Ishikawa (cell line): ENCODE data around the gene FAM53B.

Experiments used
- CEBPB ChIP-seq: IDR thresholded peaks from 2 replicates; pipeline ENCODE4 v1.6.1; 2012
- CREB1 ChIP-seq: IDR thresholded peaks from 2 replicates; pipeline ENCODE4 v1.6.1; 2012; ENCODE audit warnings: low read depth
- EGR1 ChIP-seq: IDR thresholded peaks from 2 replicates; pipeline ENCODE4 v1.6.1; 2012
- EP300 ChIP-seq: IDR thresholded peaks from 2 replicates; pipeline ENCODE4 v1.6.1; 2012; ENCODE audit warnings: borderline replicate concordance
- FOXM1 ChIP-seq: IDR thresholded peaks from 2 replicates; pipeline ENCODE4 v1.6.1; 2012; ENCODE audit warnings: low read depth, borderline replicate concordance
- NFIC ChIP-seq: IDR thresholded peaks from 2 replicates; pipeline ENCODE4 v1.6.1; 2012
- RAD21 ChIP-seq: IDR thresholded peaks from 2 replicates; pipeline ENCODE4 v1.6.1; 2012; ENCODE audit warnings: low read depth
- TAF1 ChIP-seq: IDR thresholded peaks from 2 replicates; pipeline ENCODE4 v1.6.1; 2012; ENCODE audit warnings: low read depth, mild to moderate bottlenecking
- TCF12 ChIP-seq: IDR thresholded peaks from 2 replicates; pipeline ENCODE4 v1.6.1; 2012; ENCODE audit warnings: low read depth
- TEAD4 ChIP-seq: IDR thresholded peaks from 2 replicates; pipeline ENCODE4 v1.6.1; 2012
- YY1 ChIP-seq: IDR thresholded peaks from 2 replicates; pipeline ENCODE4 v1.6.1; 2012; ENCODE audit warnings: low read depth
- ZBTB7A ChIP-seq: IDR thresholded peaks from 2 replicates; pipeline ENCODE4 v1.6.1; 2012; ENCODE audit warnings: low read depth
- TF ChIP-seq, protein P1 (sequence below): IDR thresholded peaks from 2 replicates; pipeline ENCODE4 v1.6.1; 2012; ENCODE audit warnings: low read depth, mild to moderate bottlenecking
- TF ChIP-seq, protein P2 (sequence below): IDR thresholded peaks from 2 replicates; pipeline ENCODE4 v1.6.1; 2012
- TF ChIP-seq, protein P3 (sequence below): IDR thresholded peaks from 2 replicates; pipeline ENCODE4 v1.6.1; 2012

The FAM53B gene

GRCh38 chr10:124596116-124596785 is 147.9 kb downstream of the FAM53B start:
- TF ChIP-seq ZBTB7A (no peak), FOXM1 (no peak), RAD21 (no peak), YY1 (no peak), TEAD4 (no peak), EGR1 (no peak), TAF1 (no peak), TCF12 (no peak), CREB1 (no peak)
- TF ChIP-seq, protein P1, sequence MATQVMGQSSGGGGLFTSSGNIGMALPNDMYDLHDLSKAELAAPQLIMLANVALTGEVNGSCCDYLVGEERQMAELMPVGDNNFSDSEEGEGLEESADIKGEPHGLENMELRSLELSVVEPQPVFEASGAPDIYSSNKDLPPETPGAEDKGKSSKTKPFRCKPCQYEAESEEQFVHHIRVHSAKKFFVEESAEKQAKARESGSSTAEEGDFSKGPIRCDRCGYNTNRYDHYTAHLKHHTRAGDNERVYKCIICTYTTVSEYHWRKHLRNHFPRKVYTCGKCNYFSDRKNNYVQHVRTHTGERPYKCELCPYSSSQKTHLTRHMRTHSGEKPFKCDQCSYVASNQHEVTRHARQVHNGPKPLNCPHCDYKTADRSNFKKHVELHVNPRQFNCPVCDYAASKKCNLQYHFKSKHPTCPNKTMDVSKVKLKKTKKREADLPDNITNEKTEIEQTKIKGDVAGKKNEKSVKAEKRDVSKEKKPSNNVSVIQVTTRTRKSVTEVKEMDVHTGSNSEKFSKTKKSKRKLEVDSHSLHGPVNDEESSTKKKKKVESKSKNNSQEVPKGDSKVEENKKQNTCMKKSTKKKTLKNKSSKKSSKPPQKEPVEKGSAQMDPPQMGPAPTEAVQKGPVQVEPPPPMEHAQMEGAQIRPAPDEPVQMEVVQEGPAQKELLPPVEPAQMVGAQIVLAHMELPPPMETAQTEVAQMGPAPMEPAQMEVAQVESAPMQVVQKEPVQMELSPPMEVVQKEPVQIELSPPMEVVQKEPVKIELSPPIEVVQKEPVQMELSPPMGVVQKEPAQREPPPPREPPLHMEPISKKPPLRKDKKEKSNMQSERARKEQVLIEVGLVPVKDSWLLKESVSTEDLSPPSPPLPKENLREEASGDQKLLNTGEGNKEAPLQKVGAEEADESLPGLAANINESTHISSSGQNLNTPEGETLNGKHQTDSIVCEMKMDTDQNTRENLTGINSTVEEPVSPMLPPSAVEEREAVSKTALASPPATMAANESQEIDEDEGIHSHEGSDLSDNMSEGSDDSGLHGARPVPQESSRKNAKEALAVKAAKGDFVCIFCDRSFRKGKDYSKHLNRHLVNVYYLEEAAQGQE: no peak

DNA sequence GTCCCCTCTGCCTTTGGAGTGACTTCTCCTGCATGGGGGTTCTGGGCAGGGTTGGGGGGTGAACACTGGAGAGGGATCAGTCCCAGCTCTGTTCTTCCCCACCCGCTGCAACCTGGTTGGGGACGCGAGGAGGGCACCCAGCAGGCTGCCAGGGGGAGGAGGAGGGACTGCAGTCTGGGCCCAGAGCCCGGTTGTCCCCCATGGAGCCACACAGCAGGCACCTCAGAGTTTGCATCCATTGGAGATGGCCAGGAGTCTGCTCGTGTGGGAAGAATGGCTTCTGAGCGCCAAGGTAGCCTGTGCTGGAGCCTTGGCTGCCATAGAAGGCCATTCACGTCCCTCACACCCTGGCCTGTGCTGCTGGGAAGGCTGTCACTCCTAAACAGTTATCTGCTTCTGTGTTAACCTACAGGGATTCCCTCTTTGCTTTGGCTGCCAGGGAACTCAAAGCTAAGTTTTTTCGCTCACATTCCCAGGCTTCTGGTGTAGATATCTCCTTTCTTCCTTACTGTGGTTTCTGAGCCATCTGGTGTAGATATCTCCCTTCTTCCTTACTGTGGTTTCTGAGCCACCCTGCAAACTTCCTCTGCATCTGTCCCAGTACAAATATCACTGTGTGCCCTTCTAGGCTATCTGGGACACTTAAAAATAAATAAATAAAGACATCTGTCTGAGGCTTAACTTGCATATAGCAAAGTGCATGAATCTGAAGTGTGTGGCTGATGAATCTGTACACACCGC is 148.9 kb downstream of the FAM53B start:
- peak; percentile 38; the same call in 1 of the 2 replicates for TF ChIP-seq YY1
- peak; percentile 32; the same call in 1 of the 2 replicates for TF ChIP-seq TCF12
- TF ChIP-seq NFIC: peak; percentile 62
- TF ChIP-seq EP300: 0 out of 2 replicates have a peak, but pooled peaks have one; percentile 21
- TF ChIP-seq TEAD4: no peak
- TF ChIP-seq TAF1: no peak

GRCh38 chr10:124594240-124594639 is 149.9 kb downstream of the FAM53B start:
- TF ChIP-seq FOXM1 (no peak), EGR1 (no peak), NFIC (no peak), TEAD4 (no peak), CEBPB (no peak), TAF1 (no peak)

DNA sequence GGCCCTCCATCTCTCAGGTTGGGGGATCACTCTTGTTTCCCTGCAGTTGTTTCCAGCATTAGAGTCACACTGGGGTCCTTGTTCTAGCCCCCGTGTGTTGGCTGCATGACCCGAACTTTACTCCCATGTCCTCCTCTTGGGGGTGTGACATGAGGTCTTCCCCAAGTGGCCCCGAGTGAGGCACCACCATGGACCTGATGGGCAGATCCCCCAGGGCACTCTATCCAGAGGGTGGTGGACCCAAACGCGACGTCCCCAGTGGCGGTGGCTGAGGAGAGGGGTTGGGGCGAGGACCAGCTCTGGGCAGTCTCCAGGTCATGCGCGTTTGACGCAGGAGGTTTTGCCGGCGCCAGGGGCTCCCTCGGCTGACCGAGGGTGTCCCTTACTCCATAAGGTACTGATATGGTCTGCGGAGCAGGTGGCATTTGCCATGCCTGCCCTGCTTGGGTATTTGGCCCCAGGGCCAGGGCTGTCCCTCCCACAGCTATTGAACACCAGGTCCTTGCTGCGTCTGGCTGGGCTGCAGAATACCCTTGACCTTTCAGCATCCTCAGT is 150.7 kb downstream of the FAM53B start:
- TF ChIP-seq YY1: no peak
- no peak for TF ChIP-seq TCF12

DNA sequence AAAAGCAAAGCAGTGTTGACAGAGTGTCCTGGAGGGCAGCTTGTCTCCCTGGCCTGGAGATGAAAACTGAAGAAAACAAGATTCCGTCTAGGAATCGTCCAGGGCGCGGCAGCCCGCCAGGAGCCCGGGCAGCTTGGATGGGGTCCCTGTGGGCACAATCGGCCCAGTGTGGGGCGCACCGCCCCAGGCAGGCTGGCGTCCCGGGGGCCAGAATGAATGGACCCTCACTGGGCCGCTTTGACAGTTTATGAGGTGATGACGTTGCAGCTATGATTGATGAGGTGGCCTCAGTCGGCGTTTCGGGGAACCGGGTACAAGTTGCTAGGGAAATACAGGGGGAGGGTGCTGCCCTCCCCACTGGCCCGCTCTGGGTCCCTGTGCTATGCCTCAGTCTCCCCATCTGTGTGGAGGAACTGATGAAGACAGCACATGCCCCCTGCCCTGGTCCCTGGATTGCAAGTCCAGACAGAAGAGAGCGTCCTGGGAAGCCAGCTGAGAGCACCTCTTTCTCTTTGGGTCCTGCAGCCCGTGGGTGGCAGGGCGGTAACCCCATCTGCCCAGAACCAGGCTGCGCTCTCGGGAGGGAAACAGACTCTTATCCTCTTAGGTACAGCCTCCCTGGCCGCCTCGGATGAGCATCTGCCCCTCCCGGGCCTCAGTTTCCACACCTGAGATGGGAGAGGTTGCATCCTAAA is 151.3 kb downstream of the FAM53B start:
- TF ChIP-seq RAD21 (no peak), YY1 (no peak), FOXM1 (no peak), EGR1 (no peak), EP300 (no peak), TEAD4 (no peak), ZBTB7A (no peak)
- TF ChIP-seq, protein P2, sequence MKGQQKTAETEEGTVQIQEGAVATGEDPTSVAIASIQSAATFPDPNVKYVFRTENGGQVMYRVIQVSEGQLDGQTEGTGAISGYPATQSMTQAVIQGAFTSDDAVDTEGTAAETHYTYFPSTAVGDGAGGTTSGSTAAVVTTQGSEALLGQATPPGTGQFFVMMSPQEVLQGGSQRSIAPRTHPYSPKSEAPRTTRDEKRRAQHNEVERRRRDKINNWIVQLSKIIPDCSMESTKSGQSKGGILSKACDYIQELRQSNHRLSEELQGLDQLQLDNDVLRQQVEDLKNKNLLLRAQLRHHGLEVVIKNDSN: no peak
- TF ChIP-seq, protein P3, sequence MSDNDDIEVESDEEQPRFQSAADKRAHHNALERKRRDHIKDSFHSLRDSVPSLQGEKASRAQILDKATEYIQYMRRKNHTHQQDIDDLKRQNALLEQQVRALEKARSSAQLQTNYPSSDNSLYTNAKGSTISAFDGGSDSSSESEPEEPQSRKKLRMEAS: no peak

DNA sequence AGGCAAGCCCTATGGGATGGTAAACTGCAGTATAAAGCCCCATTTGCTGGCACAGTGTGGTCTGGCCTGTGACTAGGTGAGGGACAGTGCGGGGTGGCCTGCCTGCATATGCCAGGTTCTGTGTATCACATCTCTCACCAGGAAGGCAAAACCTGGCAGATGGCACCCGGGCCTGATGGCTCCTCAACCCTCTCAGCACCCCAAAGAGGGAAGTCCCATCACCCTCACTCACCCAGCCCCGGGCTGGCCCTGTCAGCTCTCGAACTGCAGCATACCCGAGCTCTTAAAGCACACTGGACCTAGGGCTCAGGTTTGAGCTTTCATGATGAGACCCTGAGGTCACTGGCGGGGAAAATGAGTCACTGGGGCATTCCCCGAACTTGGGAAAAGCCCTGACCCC is 152.1 kb downstream of the FAM53B start:
- TF ChIP-seq, protein P1: no peak
- TF ChIP-seq CREB1 (no peak), FOXM1 (no peak), CEBPB (no peak), NFIC (no peak), TAF1 (no peak), TEAD4 (no peak), EP300 (no peak), TCF12 (no peak)
- TF ChIP-seq, protein P2: no peak
- TF ChIP-seq, protein P3: no peak
